CD4-positive, alpha-beta T cell treated with Interleukin-21 for 1 hour (primary cell): ENCODE measurements around the gene ENHO.
"Not testable (repeated sequence)": the region's sequence is repeated elsewhere in the genome, so short reads cannot be mapped to it uniquely, and the experiment has no call there.

Experiments
- DNase-seq: peaks from one replicate; pipeline ENCODE4 v3.0.0-alpha.2; 2020

The ENHO gene

GRCh38 chr9:34505370-34506120 is 17.2 kb downstream of the ENHO start:
- DNase-seq, result no peak

DNA sequence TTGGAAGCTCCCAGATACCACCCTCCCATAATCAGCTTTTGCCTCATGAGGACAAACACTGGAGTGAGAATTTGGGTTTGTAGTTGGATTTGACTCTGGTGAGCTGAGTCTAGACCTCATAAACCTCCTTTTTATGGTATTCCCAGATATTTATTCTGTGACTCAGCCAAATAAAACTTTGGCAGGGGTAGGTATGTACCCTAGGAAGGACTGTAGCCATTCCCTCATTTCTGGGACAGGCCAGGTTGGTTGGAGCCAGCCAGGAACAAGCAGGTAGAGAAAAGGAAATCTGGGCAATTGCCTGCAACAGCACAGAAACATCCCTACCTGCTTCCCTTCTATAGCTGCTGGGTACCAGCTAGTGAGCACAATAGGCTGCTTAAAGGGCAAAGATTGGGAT is 19.4 kb downstream of the ENHO start:
- DNase-seq, result no peak

DNA sequence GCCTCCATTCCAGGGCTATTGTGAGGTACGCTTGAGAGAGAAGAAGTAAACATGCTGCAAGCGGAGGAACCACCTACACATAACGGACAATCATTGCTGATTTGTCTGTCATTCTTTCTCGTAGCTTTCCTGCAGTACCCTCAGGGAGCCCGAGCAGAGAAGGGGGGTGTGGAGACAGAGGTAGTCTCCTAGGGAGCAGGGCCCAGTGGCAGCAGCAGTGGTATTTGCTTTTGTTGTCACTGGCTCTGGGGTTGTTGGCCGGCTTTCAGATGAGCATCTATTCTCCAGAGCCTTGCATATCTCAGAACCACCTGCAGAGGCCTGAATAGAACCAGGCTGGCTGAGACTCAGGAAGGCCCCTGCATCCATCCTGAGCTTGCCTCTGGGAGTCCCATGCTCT is 19.9 kb downstream of the ENHO start:
- no peak for DNase-seq

- no peak for DNase-seq
Observed at GRCh38 chr9:34502471-34502870, 20.3 kb downstream of the ENHO start.

DNA sequence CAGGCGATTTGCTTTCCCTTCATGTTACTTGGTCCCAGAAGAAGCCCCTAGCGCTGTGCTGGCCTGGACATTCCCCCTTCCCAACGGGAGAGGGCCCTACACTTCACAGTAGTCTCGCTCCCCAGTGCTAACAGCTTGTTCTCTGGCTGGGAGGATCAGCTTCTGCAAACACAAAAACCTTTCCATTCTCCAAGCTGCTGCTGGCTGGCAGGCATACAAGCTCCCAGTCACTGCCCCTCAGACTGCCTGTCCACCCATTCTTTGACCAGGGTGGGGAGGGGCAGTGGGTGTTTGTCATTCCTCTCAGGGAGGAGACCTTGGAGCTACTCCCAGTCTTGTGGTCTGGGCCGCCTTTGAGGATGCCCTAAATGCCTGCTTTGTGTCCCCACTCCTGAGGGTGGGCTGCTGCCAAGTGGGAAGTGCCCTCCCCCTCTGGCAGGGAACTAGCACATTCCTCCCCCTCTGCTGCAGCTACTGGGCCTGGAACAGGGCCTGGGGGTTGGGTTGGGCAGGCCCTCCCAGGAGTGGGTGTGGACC is 20.8 kb downstream of the ENHO start:
- DNase-seq, result no peak

DNA sequence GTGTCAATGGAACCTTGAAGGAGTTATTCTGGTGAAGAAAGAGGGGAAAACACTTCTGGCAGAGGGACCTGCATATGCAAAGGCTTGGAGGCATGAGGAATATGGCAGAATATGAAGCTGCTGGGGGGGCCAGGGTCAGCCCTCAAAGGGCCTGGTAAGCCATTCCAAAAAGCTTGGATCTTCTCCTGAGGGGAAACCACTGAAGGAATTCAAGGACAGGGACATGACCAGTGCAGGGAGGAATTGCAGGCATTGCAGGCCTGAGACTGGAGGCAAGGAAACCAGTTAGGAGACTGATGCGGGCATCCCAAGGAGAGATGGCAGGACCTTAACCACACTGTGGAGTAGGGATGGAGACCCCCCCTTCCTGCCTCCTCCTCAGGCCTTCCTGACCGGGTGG is 21.4 kb downstream of the ENHO start:
- DNase-seq, result no peak

GRCh38 chr9:34500623-34501267 is 22.0 kb downstream of the ENHO start:
- peak; percentile 70 for DNase-seq

DNA sequence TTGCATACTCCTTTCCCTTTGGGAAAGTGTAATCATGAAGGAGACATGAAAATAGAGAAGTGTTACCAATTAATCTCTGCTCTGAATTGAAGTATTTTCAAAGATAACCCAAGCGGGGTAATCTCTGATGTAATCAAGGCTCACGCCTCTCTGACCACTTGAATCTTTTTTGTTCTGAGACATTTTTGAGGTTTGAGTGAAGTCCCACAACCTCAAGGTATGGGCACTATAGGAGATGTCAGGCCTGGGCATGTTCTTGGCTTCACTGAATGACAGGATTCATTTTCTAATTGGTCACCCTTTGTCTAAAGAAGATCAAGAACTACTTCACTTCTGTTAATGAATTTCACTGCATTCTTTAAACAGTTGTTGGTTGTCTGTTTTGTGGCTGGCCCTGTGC is 23.7 kb downstream of the ENHO start:
- DNase-seq, result no peak

DNA sequence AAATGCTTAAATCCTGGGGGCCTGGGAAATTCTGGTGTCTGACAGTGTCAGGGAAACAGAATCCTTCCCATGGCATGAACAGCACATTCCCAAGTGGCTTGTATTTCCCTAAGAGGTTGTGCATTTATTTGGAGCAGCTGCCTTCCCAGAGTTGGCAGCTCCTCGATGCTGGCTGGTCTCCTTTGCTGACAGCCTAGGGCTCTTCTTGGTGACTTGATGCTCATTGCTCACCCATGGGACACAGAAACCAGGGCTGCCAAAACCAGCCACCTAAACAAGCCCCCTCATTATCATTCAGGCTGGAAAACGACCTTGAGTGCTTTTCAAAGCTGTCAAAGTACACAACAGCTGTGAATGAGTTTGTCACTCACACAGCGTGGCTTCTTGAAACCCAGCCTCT is 24.2 kb downstream of the ENHO start:
- DNase-seq, result no peak

GRCh38 chr9:34496149-34496712 is 26.6 kb downstream of the ENHO start:
- DNase-seq, result no peak

DNA sequence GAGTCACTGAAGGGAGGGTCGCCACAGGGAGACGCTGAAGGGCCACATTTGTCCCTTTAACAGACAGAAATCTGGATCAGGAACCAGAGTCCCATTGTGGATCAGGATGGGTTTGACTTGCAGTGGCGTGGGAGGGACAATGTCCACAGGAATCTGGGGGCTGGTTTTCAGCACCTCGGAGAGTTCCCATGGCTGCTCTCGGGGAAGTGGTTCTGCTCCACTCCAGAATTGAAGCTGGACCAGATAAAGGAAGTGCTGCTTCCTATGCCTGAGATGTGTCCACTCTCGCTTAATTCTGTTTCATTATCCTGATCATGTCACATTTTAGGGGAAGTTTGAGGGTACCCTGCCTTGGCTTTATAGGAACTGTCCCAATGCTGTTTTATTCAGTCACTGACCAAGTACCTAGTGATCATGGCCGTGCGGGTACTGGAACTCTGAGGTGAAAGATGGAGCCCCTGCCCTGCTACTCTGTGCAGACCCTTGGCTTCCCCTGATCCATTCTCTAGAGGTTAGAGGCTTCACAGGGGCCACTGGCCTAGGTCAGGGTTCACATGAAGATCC is 28.7 kb downstream of the ENHO start:
- peak; percentile 7 for DNase-seq

- no peak for DNase-seq
Observed at GRCh38 chr9:34492051-34492450, 30.7 kb downstream of the ENHO start.

DNA sequence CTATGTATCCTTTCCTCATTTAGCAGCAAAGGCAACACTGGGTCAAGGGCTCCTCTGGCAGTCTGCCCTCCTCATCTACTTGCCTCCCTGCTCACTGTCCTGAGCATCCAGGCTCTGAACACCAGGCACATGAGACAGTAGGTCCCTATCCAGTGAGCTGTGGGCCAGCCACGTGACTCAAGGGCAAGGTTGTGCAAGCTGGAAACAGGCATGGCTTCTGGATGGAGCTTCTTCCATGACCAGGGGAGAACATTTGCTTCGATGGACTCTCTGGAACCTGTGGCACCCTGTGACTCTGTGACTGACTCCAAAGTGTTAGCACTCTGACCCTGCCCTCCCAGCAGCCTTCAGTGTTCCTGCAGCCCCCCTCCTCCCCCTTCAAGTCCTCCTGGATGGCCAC is 31.2 kb downstream of the ENHO start:
- DNase-seq, result no peak

- DNase-seq, result no peak
Observed at GRCh38 chr9:34490760-34491159, 32.0 kb downstream of the ENHO start.

DNA sequence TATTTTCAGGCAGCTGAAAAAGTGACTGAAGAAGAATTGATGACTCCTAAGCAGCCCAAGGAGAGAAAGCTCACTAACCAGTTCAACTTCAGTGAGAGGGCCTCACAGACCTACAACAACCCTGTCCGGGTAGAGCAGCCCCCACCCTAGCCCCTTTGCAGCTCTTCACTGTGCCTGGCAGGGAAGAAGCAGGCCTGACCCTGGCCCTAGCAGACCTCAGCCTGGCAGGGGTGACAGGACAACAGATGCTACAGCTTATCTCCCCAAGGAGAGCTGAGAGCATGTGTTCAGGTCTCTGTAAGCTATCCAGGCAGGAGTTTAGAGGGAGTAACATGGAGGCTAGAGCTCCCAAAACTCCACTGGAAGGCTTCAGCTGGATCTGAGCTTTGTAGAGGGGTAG is 32.4 kb downstream of the ENHO start:
- no peak for DNase-seq

DNA sequence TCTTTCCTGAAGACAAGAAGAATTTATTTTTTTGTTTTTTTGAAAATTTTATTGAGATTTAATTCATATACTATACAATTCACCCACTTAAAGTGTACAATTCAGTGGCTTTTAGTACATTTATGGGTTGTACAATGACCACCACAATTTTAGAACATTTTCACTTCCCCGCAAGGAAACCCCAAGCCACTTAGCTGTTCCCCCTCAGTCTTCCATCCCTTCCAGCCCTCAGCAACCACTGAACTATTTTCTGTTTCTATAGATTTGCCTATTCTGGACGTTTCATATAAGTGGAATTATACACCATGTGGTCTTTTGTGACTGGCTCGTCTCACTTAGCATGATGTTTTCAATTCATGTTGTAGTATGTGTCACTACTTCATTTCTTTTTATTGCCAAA is 36.2 kb downstream of the ENHO start:
- no peak for DNase-seq

- no peak for DNase-seq
Observed at GRCh38 chr9:34485822-34486221, 37.0 kb downstream of the ENHO start.

DNA sequence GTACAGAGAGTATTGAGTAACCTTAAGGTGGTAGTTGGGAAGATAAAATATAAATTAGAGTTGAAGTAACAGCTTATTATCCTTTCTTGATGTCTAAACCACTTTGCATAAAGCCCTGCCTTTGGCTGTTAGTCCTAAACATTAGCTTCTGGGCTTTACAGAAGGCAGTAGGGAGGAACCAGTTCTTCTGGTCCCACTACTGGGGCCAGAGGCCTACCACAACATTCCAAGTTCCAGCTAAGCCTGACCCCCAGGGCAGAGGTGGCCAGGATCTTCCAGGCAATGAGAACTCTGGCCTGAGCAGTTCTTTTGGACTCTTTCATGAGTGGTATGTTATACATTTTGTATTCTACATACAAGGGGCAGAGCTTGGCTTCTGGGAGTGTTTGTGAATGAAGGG is 38.1 kb downstream of the ENHO start:
- no peak for DNase-seq

GRCh38 chr9:34482746-34483145 is 40.0 kb downstream of the ENHO start:
- not testable (repeated sequence) for DNase-seq

- not testable (repeated sequence) for DNase-seq
Observed at GRCh38 chr9:34481620-34482019, 41.2 kb downstream of the ENHO start.

GRCh38 chr9:34479431-34479866 is 43.3 kb downstream of the ENHO start:
- no peak for DNase-seq

GRCh38 chr9:34477541-34477940 is 45.2 kb downstream of the ENHO start:
- DNase-seq, result no peak

GRCh38 chr9:34475097-34475496 is 47.7 kb downstream of the ENHO start:
- no peak for DNase-seq
